Activated B cell treated with CpG ODN at 0.5 μM for 24 hours (primary cell): ENCODE results near the gene PCSK4. TPM values are rescaled to one million over a fixed set of nuclear protein-coding genes. Genes with fewer than 3 reads are reported as not detected.
"Not testable (repeated sequence)": the region's sequence is repeated elsewhere in the genome, so short reads cannot be mapped to it uniquely, and the experiment has no call there.

Experiments
- ATAC-seq: fragments of 200-7000 bp; cut with Tn5 transposase; one replicate; pipeline ENCODE4 v1.10.0; 2021; ENCODE audit warnings: low read depth, mild to moderate bottlenecking, moderate library complexity
- CTCF ChIA-PET: fragments of 350-600 bp; sonication (Branson Sonifier 250); formaldehyde crosslinking; loops from one replicate; lab custom pipeline; 2021; ENCODE audit warnings: antibody characterized with exemption; lab: Charles Lee
- POLR2A ChIA-PET: fragments of 350-600 bp; sonication (Branson Sonifier 250); formaldehyde crosslinking; loops from one replicate; lab custom pipeline; 2021; ENCODE audit warnings: antibody characterized with exemption; lab: Charles Lee
- DNase-seq: peaks from one replicate; pipeline ENCODE4 v3.0.0; 2022
- H3K27ac Mint-ChIP-seq: one replicate; pipeline ENCODE4 v1.8.0; 2020; ENCODE audit warnings: mixed read lengths
- H3K27me3 Mint-ChIP-seq: one replicate; pipeline ENCODE4 v1.8.0; 2021; ENCODE audit warnings: mixed read lengths
- H3K36me3 Mint-ChIP-seq: one replicate; pipeline ENCODE4 v1.8.0; 2021; ENCODE audit warnings: low read depth, mixed read lengths
- H3K4me1 Mint-ChIP-seq: one replicate; pipeline ENCODE4 v1.8.0; 2021; ENCODE audit warnings: mixed read lengths
- H3K4me3 Mint-ChIP-seq: one replicate; pipeline ENCODE4 v1.8.0; 2020; ENCODE audit warnings: mild to moderate bottlenecking, mixed read lengths
- H3K9me3 Mint-ChIP-seq: one replicate; pipeline ENCODE4 v1.8.0; 2020; ENCODE audit warnings: mixed read lengths
- intact Hi-C: fragments of 100-400 bp; cut with micrococcal nuclease; formaldehyde crosslinking; loops from one replicate; pipeline ENCODE4 v1.15.1; 2024
- total RNA-seq: library from RNA; stranded (reverse); gene quantifications from 2 replicates; pipeline ENCODE4 v1.2.3, GENCODE V29; 2022
- TF ChIP-seq, protein P1 (sequence below): fragments of 200-600 bp; IDR thresholded peaks from one replicate; pipeline ENCODE4 v1.8.0; 2022; ENCODE audit warnings: antibody characterized with exemption, mild to moderate bottlenecking

Gene PCSK4
- total RNA-seq, 1 donor from 2014 or later = 1.3 TPM

GRCh38 chr19:1533510-1534150 is 43.5 kb upstream of the PCSK4 start:
- ATAC-seq = no peak
- ChIA-PET POLR2A (interaction anchor here (0.7 kb wide), 1 partner anchor 56 kb away, joined by 5 read pairs; no protein-coding TSS in a partner anchor), CTCF (no interaction called here)
- TF ChIP-seq, protein P1, sequence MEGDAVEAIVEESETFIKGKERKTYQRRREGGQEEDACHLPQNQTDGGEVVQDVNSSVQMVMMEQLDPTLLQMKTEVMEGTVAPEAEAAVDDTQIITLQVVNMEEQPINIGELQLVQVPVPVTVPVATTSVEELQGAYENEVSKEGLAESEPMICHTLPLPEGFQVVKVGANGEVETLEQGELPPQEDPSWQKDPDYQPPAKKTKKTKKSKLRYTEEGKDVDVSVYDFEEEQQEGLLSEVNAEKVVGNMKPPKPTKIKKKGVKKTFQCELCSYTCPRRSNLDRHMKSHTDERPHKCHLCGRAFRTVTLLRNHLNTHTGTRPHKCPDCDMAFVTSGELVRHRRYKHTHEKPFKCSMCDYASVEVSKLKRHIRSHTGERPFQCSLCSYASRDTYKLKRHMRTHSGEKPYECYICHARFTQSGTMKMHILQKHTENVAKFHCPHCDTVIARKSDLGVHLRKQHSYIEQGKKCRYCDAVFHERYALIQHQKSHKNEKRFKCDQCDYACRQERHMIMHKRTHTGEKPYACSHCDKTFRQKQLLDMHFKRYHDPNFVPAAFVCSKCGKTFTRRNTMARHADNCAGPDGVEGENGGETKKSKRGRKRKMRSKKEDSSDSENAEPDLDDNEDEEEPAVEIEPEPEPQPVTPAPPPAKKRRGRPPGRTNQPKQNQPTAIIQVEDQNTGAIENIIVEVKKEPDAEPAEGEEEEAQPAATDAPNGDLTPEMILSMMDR = no peak
- Mint-ChIP-seq H3K9me3 (no peaks in the 10 kb centered on the region), H3K4me1 (no peaks in the 10 kb centered on the region), H3K27me3 (peaks cover 16% of the 10 kb centered on the region), H3K36me3 (no peaks in the 10 kb centered on the region), H3K4me3 (no peak overlapping the region), H3K27ac (no peak overlapping the region)
- intact Hi-C loops = no loop called here
- DNase-seq = no peak

- no peak for DNase-seq
- TF ChIP-seq, protein P1 = no peak
- Mint-ChIP-seq H3K27ac (no peak overlapping the region), H3K27me3 (peaks cover 22% of the 10 kb centered on the region), H3K36me3 (no peaks in the 10 kb centered on the region), H3K4me1 (no peaks in the 10 kb centered on the region), H3K4me3 (no peak overlapping the region), H3K9me3 (no peaks in the 10 kb centered on the region)
- ChIA-PET CTCF (no interaction called here), POLR2A (no interaction called here)
- ATAC-seq = no peak
- intact Hi-C loops = no loop called here
These were observed 41.9 kb upstream of the PCSK4 start for GRCh38 chr19:1532003-1532402.

GRCh38 chr19:1531587-1531986 is 41.4 kb upstream of the PCSK4 start:
- no peak overlapping the region for H3K27ac Mint-ChIP-seq
- no peak for ATAC-seq
- DNase-seq = no peak
- ChIA-PET POLR2A (no interaction called here), CTCF (no interaction called here)
- TF ChIP-seq, protein P1 = no peak
- no peaks in the 10 kb centered on the region for H3K9me3 Mint-ChIP-seq
- intact Hi-C loops = no loop called here
- H3K36me3 Mint-ChIP-seq = no peaks in the 10 kb centered on the region
- H3K27me3 Mint-ChIP-seq = peaks cover 25% of the 10 kb centered on the region
- H3K4me1 Mint-ChIP-seq = no peaks in the 10 kb centered on the region
- no peak overlapping the region for H3K4me3 Mint-ChIP-seq

- DNase-seq, ATAC-seq, H3K36me3 Mint-ChIP-seq, H3K27ac Mint-ChIP-seq, H3K4me3 Mint-ChIP-seq, H3K9me3 Mint-ChIP-seq, H3K4me1 Mint-ChIP-seq, POLR2A ChIA-PET, intact Hi-C loops, CTCF ChIA-PET: not testable (repeated sequence)
- peaks cover 32% of the 10 kb centered on the region for H3K27me3 Mint-ChIP-seq
These were observed 40.7 kb upstream of the PCSK4 start for GRCh38 chr19:1530856-1531255.

- no peak for DNase-seq
- peaks cover 42% of the 10 kb centered on the region for H3K27me3 Mint-ChIP-seq
- POLR2A ChIA-PET = no interaction called here
These were observed 39.3 kb upstream of the PCSK4 start for GRCh38 chr19:1529430-1529816.

More at GRCh38 chr19:1529430-1529816, 39.3 kb upstream of the PCSK4 start:
- intact Hi-C loops = no loop called here
- TF ChIP-seq, protein P1 = no peak
- Mint-ChIP-seq H3K36me3 (no peaks in the 10 kb centered on the region), H3K27ac (no peak overlapping the region), H3K4me3 (no peak overlapping the region), H3K9me3 (no peaks in the 10 kb centered on the region), H3K4me1 (peaks cover 3% of the 10 kb centered on the region)
- CTCF ChIA-PET = no interaction called here
- ATAC-seq = no peak
